ENCODE measurements around the gene CNTN1.

Gene CNTN1

DNA sequence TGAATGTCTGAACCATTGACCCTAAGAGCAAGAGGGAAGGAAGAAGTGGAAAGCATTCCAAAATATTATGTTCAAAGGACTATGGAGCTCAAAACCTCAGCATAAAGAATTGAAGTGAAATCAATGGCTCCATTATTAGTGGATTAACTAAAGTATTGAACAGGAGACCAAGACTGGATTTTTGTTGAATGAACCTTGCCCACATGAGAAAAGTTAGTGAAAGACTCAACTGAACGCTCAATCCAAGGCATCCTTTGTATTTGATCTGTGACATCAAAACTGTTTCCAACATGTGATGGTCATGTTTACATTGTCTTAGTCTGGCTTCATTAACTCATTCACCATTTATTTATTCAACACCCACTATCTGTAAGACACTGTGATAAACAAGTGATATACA lies 161.0 kb downstream of the CNTN1 start:
- DNase-seq (ENCODE audit: low spot score), result no peak

DNA sequence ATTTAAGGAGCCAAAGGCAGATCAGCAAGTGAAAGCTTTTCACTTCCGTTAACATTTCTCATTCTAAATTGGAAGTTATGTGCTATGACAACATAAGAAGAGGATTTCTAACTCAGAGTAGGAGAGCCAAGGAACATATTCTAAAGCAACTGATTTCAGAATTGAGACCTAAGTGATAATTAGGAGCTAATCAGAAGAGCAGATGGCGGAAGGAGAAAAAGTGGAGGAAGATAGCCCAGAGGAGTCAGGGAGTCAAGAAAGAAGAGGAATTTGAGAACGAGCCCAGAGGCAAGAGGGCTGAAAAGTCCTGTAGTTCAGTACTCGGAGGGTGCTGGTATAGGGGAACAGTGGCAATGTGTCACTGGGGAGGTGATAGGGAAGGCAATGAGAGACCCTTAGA lies 162.4 kb downstream of the CNTN1 start:
- no peak for DNase-seq (ENCODE audit: low spot score)

DNA sequence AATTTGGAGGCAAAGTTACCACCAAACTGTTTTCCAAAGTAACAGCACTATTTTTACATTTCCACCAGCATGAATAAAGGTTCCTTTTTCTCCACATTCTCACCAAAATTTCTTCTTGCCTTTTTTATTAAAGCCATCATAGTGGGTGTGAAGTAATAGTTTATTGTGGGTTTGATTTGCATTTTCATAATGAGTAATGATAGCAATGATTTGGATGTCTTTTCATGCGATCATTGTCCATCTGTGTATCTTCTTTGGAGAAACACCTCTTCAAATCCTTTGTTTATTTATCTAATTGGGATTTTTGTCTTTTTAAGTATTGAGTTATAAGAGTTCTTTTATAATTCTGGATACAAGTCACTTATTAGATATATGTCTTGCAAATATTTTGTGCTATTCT lies 172.7 kb downstream of the CNTN1 start:
- no peak for DNase-seq (ENCODE audit: low spot score)

DNA sequence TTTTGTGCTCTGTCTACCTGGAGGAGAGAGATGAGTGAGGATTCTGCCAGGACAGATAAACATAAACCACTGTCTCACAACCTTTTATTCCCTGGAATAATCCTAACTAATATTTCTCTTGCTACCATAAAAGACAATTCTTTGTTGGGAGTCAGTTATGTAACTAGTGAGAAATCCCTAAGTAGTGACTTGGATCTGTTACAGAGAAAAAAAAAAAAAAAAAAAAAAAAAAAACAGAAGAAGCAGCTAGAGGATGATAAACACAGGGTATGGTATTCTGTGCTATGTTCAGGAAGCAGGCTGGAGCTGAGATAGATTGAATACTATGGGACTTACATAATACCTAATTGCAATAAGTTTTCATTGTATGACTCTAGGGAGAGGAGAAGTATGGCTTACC lies 178.7 kb downstream of the CNTN1 start:
- no peak for DNase-seq (ENCODE audit: low spot score)

DNA sequence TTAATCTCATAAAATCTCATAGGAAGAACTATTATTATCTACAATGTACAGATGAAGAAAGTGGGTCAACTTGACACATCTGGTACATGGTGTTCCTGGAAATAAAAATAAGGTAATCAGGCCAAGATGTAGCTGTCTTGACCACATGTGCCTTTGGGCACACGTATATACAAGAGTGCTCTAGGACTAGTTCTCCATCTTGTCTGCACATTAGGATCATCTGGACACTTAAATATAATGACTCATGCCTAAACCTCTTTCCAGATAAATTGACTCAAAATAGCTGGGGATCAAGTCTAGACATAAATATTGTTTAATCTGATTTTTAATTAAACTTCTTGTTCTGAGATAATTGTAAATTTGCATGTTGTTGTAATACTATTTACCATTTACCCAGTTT lies 182.6 kb downstream of the CNTN1 start:
- no peak for DNase-seq (ENCODE audit: low spot score)

DNA sequence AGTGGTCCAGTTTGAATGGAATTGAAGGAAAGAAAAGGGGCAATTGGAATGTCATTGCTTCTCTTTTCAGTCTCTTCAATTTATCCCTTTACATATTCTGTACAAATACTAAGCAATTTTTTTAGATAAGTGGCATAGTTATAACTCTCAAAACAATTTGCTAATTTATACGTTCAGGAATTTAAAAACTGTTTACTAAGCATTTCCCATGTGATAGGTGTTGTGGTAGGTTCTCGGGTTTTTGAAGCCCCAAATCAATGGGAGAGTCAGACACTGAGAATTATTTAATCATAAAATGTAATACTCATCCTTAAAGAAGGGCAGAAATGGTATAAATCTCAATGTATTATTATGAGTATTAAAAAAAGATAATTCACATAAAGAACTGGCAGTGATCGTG lies 197.1 kb downstream of the CNTN1 start:
- no peak for DNase-seq (ENCODE audit: low spot score)

DNA sequence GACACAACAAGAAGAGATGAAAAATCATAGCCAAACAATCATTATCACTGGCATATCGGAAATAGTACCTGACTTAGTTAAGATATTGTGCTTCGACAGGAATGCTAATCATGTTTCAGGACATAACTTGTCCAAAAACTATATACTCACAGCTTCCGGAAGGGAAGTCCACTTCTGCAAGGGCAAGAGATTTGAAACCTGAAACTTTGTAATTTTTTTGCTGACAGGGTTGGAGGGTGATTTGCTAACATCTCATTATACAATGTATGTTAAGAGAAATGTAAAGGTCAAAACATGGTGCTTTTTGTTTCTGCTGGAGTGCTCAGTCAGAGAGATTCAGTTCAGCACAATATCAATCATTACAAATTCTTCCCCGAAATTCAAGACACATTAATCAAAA lies 200.3 kb downstream of the CNTN1 start:
- no peak for DNase-seq (ENCODE audit: low spot score)

DNA sequence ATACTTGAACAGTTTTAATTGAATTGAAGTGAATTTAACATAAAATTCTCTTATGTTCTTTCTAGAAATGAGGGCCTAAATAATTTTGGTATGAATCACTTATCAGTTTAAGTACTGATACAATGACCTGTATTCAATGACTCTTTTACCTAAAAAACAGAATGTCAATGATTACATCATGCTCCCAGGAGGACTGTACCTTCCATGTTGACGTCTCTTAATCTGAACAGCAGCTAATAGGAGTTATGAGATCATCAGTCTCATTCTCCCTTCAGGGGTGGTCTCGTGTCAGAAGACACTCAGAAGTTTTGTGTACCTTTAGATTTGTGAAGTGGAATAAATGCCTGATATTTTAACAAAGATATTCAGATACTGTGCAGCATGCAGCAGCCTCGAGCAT lies 206.3 kb downstream of the CNTN1 start:
- DNase-seq (ENCODE audit: low spot score), result no peak

DNA sequence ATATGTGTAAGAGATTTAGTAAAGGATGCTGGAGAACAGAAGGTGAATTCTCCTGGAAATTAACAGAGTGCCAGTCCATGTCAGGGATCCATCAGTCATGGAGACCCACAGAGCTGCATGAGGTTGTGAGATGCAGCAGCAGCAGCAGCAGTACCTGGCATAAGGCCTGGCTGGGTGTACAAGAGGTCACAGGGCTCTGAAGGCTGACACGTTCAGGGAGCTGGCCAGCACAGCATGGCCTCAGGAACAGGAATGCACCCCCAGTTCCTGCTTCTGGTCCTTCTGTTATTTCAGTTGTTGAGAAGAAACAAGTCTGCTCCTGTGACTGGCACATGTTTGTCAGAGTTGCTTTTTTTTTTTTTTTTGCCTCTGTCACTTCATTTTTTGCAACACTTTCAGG lies 210.8 kb downstream of the CNTN1 start:
- DNase-seq (ENCODE audit: low spot score), result no peak

DNA sequence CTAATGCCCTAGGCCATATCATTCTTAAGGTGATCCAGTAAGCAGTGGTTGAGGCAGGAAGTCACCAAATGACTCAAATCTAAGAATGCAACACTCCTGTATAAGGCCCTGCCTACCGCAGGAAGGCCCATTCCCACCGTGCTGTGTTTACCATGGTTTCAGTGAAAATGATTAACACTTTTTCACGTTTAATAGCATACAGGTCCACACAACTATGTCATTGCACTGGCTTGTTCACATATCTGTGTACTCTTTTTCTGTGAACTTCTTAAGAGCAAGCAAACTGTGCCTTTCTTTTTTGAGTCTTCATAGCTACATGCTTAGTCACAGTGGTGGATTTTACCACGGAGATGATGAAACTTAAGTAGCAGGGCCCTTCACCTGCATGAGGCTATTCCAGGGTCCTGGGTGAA lies 214.9 kb downstream of the CNTN1 start:
- no peak for DNase-seq (ENCODE audit: low spot score)

DNA sequence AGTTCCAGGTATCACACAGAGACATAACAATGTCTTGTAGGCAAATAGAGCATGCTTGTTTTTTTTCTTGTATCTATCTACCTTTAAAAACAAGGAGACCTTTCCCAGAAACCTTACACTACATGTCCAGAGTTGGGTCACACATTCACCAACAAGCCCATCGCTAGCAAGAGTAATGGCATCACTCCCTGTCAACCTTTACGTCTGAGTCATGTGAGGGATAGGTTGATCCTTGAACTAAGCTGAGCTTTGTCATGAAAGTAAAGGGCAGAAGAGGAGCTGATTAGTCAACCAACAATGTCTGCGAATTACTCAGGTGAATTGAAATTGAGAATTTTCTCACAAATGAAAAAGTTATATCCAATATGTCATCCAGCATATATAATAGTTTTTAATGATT lies 219.4 kb downstream of the CNTN1 start:
- no peak for DNase-seq (ENCODE audit: low spot score)

DNA sequence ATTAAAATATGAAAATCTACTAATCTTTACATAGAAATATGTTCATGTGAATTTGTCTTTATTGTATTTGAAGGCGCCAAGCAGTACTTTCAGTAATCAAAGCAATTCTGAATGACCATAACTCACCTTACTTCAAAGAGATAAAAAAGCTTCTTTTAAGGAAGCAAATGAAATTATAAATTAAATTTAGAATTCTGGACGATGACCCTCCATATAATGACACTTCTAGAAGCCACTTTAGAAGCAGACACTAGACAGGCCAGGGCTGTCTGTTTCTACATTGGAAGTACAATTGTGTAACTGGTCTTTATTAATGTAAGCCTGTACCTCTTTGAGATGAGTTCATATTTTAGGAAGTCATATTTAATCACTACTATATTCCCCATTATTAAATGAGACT lies 222.9 kb downstream of the CNTN1 start:
- no peak for DNase-seq (ENCODE audit: low spot score)

DNA sequence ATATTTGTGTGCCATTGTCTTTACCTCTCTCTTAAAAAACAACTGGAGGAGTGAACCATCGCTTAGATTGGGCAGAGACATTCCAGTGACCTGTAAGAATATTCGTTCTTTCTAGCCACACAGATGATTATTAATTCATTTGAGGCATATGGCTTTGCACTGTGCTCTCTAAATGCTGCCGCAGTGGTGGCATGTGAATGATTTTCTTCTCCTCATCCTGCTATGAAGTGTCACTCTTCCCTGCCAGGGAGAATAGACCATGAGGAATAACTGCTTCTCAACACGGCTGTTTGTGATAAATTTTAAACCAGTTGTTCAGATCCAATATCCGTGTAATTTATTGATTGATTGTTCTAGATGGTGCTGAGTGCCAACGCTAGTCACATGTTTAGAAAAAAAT lies 225.3 kb downstream of the CNTN1 start:
- no peak for DNase-seq (ENCODE audit: low spot score)

DNA sequence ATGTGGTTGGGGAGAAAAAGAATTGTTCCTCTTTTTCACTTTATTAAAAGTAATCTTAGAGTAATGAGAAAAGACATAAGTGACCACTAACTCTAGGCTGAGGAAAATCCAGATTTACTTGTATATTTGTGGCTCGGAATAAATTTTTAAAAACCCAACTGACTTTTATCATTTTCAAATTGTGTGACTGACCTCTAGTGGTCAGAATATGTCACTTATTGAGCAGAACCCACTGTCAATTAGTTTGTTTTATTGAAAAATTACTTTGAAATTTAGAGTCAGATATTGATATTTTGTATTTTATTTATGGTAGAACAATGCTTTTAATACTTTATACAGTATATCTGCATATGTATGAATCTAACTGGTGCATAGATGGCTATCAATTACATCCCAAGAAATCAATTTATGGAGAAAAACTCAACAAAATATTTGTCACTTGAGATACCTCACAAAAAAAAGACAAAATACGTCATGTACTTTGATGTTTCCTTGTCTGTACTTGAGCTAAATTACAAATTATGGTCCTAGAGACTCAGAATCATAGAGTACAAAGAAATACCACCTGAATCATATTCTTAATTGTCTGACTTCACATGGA lies 229.4 kb downstream of the CNTN1 start:
- no peak for DNase-seq (ENCODE audit: low spot score)

DNA sequence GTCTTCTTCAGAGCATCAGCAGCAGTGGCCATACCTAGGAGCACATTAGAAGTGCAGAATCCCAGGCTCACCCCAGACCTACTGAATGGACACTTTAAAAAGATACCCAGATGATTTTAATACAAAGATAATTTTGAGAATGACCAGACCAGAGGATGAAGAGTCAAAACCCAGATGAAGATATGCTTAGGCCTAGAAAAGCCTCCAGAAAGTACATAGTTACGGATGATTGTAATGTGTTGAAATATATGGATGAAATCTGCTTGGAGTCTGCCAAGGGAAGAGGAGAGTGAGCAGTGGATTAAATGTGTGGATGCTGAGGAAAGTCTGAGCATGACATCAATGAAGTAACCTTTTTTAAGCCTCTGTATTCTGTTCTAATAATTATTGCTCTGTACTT lies 245.7 kb downstream of the CNTN1 start:
- no peak for DNase-seq (ENCODE audit: low spot score)

DNA sequence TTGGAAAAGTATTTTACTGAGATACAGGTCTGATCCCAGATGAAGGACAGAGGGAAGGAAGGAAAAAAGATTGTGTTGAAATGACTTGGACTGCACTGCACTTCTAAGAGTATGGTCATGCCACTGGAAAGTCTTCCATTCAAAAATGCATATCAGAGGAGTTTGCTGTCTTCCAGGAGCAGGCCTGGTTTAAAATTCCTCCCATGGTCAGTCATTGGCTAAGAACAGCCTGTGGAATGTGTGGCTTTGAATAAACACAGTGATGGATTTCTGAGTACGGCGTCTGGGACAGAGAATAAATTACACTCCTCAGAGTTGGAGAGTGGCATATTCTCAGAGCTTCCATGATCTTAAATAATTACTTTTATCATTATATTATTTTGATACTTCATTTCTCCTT lies 250.1 kb downstream of the CNTN1 start:
- DNase-seq (ENCODE audit: low spot score), result no peak

DNA sequence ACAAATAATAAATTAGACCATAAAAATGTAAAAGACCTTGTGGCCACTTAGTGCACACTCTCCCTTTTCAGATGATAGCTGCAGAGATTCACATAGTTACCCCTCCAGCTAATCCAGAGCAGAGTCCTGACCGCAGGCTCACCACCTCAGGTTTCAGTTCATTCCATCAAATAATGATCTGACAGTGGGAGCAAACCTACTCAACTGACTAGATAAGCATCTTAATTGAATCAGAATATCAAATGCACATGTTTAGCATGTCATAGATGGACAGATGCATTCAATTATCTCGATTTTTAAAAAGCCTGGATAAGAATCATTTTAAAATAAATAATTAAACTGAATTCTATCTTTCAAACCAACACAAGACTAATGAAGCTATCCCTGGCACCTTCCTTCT lies 253.5 kb downstream of the CNTN1 start:
- DNase-seq (ENCODE audit: low spot score), result no peak

DNA sequence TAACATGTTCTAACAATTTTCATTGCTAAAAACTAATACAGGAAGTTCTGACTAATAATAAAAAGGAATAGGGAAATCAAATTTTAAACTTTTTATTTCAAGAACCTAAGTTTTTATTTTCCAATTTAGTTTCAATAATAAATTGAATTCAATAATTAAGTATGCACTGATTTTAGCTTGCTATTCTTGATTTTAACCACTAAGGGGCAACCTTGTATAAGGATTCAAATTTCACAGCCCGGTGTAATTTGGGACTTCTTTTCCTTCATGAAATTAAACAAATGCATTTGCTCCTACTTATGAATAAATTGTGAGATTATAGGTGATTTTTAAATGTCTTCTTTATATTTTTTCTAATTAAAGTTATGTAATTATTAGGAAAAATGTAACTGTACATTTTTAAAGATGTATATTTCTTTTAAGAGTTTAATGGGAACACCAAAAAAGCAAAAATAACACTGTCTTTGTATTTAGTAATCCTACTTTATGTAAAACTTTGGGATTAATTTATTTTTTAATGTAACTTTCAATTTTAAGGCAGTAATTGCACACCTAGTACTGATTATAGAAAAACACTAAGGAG lies 254.5 kb downstream of the CNTN1 start:
- DNase-seq (ENCODE audit: low spot score), result peak; percentile 4

DNA sequence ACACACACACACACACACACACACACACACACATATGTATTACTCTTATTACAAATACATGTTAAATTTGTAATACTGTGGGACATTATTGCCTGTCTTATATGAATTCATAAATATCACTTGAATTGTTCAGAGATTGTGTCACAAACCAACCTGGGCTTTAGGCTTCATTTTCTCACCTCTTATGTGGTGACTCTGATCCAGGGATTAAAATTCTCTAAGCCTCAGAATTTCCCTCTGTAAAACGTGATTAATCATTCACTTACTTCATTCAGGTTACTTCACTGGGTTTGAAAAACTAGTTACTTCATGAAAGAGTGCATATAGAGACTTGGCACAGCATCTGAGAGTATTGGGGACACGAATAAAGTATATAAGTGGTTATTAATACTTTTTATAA lies 255.6 kb downstream of the CNTN1 start:
- no peak for DNase-seq (ENCODE audit: low spot score)

DNA sequence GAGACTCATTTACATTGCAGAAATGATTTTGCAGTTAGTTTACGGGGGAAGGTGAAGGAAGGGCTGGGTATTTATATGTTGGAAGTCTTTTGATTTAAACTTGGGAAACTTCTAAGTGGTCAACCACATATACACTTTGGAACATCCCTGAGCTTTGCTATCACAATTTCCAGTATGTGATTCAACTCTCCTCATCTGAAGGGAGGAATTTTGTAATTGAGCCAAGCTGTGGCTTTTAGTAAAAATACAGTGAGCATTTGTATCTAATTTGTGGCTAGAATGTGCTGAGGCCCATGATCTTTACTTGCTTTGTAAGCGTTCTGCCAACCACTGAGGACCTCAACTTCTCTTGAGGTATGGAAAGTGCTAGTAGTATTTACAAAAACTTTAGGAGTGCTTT lies 260.8 kb downstream of the CNTN1 start:
- DNase-seq (ENCODE audit: low spot score), result no peak

DNA sequence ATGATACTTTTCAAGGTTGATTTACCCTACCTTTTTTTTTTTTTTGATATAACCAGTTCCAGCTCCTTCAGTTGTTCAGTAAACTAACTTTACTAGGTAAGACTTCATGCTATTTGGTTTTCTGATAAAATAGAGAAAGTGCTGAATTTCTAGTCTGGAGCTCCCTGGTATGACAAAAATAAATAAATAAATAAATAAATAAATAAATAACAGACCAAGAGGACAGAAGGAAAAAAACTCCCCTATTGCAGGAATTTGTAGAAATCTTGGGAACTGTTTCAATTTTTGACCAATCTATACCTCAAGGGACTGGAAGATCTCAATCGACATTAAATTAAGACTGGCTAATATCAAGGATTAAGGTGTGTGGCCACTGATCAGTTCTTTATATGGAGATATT lies 265.2 kb downstream of the CNTN1 start:
- no peak for DNase-seq (ENCODE audit: low spot score)

DNA sequence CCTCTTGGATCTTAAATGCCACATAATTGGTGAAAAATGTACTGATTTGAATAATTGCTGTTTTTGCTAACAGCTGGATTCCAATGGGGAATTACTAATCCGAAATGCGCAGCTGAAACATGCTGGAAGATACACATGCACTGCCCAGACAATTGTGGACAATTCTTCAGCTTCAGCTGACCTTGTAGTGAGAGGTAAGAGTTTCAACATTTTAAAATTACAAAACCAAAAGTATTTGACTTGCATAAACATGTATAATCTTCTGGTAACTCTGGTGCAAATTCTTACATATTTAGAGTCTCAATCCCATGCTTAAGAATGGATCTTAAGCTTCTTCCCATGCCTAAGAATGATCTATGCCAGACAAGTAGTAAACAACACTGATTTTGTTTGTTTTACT lies 266.8 kb downstream of the CNTN1 start:
- DNase-seq (ENCODE audit: low spot score), result no peak

DNA sequence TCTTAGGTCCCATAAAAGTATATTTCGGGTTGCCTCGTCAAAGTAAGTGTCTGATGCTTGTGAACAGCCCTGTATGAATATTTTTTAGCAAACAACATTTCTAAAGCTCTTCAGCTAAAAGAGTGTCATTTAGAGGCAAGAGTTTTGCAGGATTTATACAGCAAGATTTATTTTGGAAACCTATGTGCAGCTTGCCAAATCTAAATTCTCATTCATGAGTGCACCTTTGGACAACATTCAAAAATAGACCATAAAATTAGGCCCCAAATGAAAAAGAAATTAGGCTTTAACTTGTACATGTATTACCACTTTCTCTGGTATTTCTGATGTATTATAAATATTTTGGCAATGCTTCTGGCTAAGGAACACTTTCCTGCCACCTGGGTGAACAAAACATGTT lies 271.5 kb downstream of the CNTN1 start:
- DNase-seq (ENCODE audit: low spot score), result no peak

DNA sequence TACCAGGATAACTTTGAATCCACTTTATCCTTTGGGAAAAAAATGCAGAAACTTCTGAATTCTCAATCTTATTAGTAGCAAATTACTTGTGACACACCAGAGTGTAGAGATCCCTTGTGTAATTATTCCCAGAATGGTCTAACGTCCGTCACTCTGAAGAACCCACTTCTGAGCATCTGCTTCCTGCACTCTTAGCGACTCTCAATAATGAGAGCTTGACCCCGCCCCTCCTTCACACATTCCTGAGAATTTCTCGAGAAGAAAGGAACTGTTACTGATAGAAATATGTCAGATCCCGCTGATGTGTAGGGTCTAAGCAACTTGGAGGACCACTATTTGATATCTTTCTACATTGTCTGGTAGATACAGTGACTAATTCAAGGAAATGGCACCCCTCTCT lies 277.6 kb downstream of the CNTN1 start:
- no peak for DNase-seq (ENCODE audit: low spot score)
